CD4-positive, alpha-beta T cell (primary cell): Measurements from ENCODE around the gene UTP15. TPM values are rescaled to one million over a fixed set of nuclear protein-coding genes. Genes with fewer than 3 reads are reported as not detected.

ENCODE experiments used
- ATAC-seq: fragments of 200-7000 bp; cut with Tn5 transposase; one replicate; pipeline ENCODE4 v1.10.0; 2022; ENCODE audit warnings: mild to moderate bottlenecking; ENCODE audit not compliant: poor library complexity
- CTCF ChIA-PET: fragments of 350-600 bp; sonication (Branson Sonifier 250); formaldehyde crosslinking; loops from one replicate; lab custom pipeline; 2021; ENCODE audit warnings: antibody characterized with exemption, inconsistent platforms; lab: Charles Lee
- POLR2A ChIA-PET: fragments of 350-600 bp; sonication (Branson Sonifier 250); formaldehyde crosslinking; loops from one replicate; lab custom pipeline; 2021; ENCODE audit warnings: antibody characterized with exemption, inconsistent platforms; lab: Charles Lee
- DNase-seq, 14 experiments: peaks; one replicate each; pipeline ENCODE4 v3.0.0-alpha.2; 2013 to 2020; ENCODE audit warnings: mixed read lengths in 2 of 14
- H3K27ac ChIP-seq, 2 donors: one replicate each; pipeline versions ENCODE4 v1.5.1 to v1.7.0; 2013; ENCODE audit warnings: low read length in 2 of 2, low read depth in 1 of 2, mild to moderate bottlenecking in 1 of 2
- H3K27me3 ChIP-seq, 2 experiments: 1 replicate in 1 of 2; 2 replicates in 1 of 2; pipeline versions ENCODE4 v1.6.1 to v1.7.0; 2013; ENCODE audit warnings: low read length in 2 of 2, control low read depth in 1 of 2, mild to moderate bottlenecking in 1 of 2, moderate library complexity in 1 of 2; ENCODE audit not compliant: insufficient read depth in 2 of 2, control insufficient read depth in 1 of 2
- H3K36me3 ChIP-seq: one replicate; pipeline ENCODE4 v1.6.1; 2013; ENCODE audit warnings: low read length, control low read depth; ENCODE audit not compliant: insufficient read depth
- H3K4me1 ChIP-seq: one replicate; pipeline ENCODE4 v1.6.1; 2013; ENCODE audit warnings: low read length, control low read depth; ENCODE audit not compliant: insufficient read depth
- H3K4me3 ChIP-seq: one replicate; pipeline ENCODE4 v1.5.1; 2013; ENCODE audit warnings: mild to moderate bottlenecking, low read length, moderate library complexity
- H3K9me3 ChIP-seq, 2 experiments: 1 replicate in 1 of 2; 2 replicates in 1 of 2; pipeline versions ENCODE4 v1.6.1 to v1.7.0; 2013; ENCODE audit warnings: low read length in 2 of 2, mild to moderate bottlenecking in 2 of 2, control low read depth in 1 of 2, moderate library complexity in 1 of 2; ENCODE audit not compliant: control insufficient read depth in 1 of 2, insufficient read depth in 1 of 2
- H3K27ac Mint-ChIP-seq: one replicate; pipeline ENCODE4 v1.8.0; 2020; ENCODE audit warnings: mixed read lengths
- H3K27me3 Mint-ChIP-seq: one replicate; pipeline ENCODE4 v1.8.0; 2021; ENCODE audit warnings: mixed read lengths
- H3K36me3 Mint-ChIP-seq: one replicate; pipeline ENCODE4 v1.8.0; 2021; ENCODE audit warnings: low read depth, mixed read lengths
- H3K4me1 Mint-ChIP-seq: one replicate; pipeline ENCODE4 v1.8.0; 2021; ENCODE audit warnings: low read depth, mixed read lengths
- H3K4me3 Mint-ChIP-seq: one replicate; pipeline ENCODE4 v1.8.0; 2020; ENCODE audit warnings: mild to moderate bottlenecking, mixed read lengths
- H3K9me3 Mint-ChIP-seq: one replicate; pipeline ENCODE4 v1.8.0; 2020; ENCODE audit warnings: mixed read lengths
- CTCF ChIP-seq: fragments of 200-600 bp; IDR thresholded peaks from one replicate; pipeline ENCODE4 v1.8.0; 2022; ENCODE audit warnings: antibody characterized with exemption, mild to moderate bottlenecking
- intact Hi-C, 2 experiments: fragments of 100-400 bp; cut with DNase I in 1 of 2; cut with micrococcal nuclease in 1 of 2; formaldehyde crosslinking; loops; one replicate each; pipeline versions ENCODE4 v1.15.1 to v1.9.0; 2023 to 2025; cut with DNase I, micrococcal nuclease
- total RNA-seq, 174 experiments: library from RNA in 2 of 174; stranded (reverse) in 2 of 174; gene quantifications; one replicate each; pipeline ENCODE4 v1.2.3 and lab custom pipeline; 2021 to 2026

UTP15 gene
- total RNA-seq, 2 experiments from 2014 or later, result 52.0 to 55.2 TPM

GRCh38 chr5:73606206-73606753 lies 40.7 kb downstream of the UTP15 start:
- H3K9me3 ChIP-seq, result no peaks in the 10 kb centered on the region
- no peak overlapping the region for H3K4me3 ChIP-seq
- H3K36me3 ChIP-seq, result no peaks in the 10 kb centered on the region
- no peak for DNase-seq
- POLR2A ChIA-PET, result no interaction called here
- no peak overlapping the region for H3K27ac Mint-ChIP-seq
- peaks cover 2% of the 10 kb centered on the region for H3K9me3 Mint-ChIP-seq
- peaks cover 21% of the 10 kb centered on the region for H3K27me3 Mint-ChIP-seq
- no peaks in the 10 kb centered on the region for H3K36me3 Mint-ChIP-seq
- H3K4me1 ChIP-seq, result no peaks in the 10 kb centered on the region
- H3K4me1 Mint-ChIP-seq, result no peaks in the 10 kb centered on the region
- CTCF ChIA-PET, result interaction anchor here (0.8 kb wide), 1 partner anchor 9 kb away, joined by 4 read pairs; no protein-coding TSS in a partner anchor
- no peak overlapping the region for H3K27ac ChIP-seq
- no peak for ATAC-seq
- no peak for TF ChIP-seq CTCF
- intact Hi-C loops, result no loop called here
- no peak overlapping the region for H3K4me3 Mint-ChIP-seq
- H3K27me3 ChIP-seq, result no peaks in the 10 kb centered on the region

- peaks cover 28% of the 10 kb centered on the region for H3K27me3 Mint-ChIP-seq
- POLR2A ChIA-PET, result no interaction called here
- no peak for TF ChIP-seq CTCF
Observed at GRCh38 chr5:73607228-73607627, 41.7 kb downstream of the UTP15 start.

GRCh38 chr5:73612799-73613198 lies 47.3 kb downstream of the UTP15 start:
- Histone ChIP-seq H3K9me3 (no peaks in the 10 kb centered on the region), H3K36me3 (no peaks in the 10 kb centered on the region), H3K27me3 (no peaks in the 10 kb centered on the region), H3K4me1 (no peaks in the 10 kb centered on the region), H3K27ac (no peak overlapping the region), H3K4me3 (no peak overlapping the region)
- Mint-ChIP-seq H3K9me3 (no peaks in the 10 kb centered on the region), H3K4me1 (no peaks in the 10 kb centered on the region), H3K4me3 (no peak overlapping the region), H3K27me3 (peaks cover 46% of the 10 kb centered on the region), H3K27ac (no peak overlapping the region), H3K36me3 (no peaks in the 10 kb centered on the region)
- intact Hi-C loops, result no loop called here
- POLR2A ChIA-PET, result no interaction called here
- CTCF ChIA-PET, result no interaction called here
- ATAC-seq, result no peak
- TF ChIP-seq CTCF, result no peak
- DNase-seq, result no peak

More at GRCh38 chr5:73607228-73607627, 41.7 kb downstream of the UTP15 start:
- no peak overlapping the region for H3K27ac ChIP-seq
- H3K4me1 ChIP-seq, result no peaks in the 10 kb centered on the region
- no peak overlapping the region for H3K4me3 ChIP-seq
- Mint-ChIP-seq H3K4me3 (no peak overlapping the region), H3K9me3 (no peaks in the 10 kb centered on the region), H3K4me1 (no peaks in the 10 kb centered on the region), H3K36me3 (no peaks in the 10 kb centered on the region), H3K27ac (no peak overlapping the region)
- ATAC-seq, result no peak
- H3K9me3 ChIP-seq, result no peaks in the 10 kb centered on the region
- DNase-seq, result no peak
- no peaks in the 10 kb centered on the region for H3K27me3 ChIP-seq
- H3K36me3 ChIP-seq, result no peaks in the 10 kb centered on the region
- CTCF ChIA-PET, result no interaction called here
- intact Hi-C loops, result no loop called here
